SHP77 (cell line): ENCODE results near the gene CNP.

ENCODE experiments used
- DNase-seq, 2 experiments: peaks; one replicate each; lab custom pipeline; 2025; lab: John Stamatoyannopoulos, UW

Gene CNP

GRCh38 chr17:41972571-41973407, 6.2 kb downstream of the CNP start:
- DNase-seq = peak; percentile 8 to 51

GRCh38 chr17:41973408-41973811, 6.8 kb downstream of the CNP start:
- DNase-seq = no peak

- no peak for DNase-seq
Measured at GRCh38 chr17:41974031-41974430, 7.4 kb downstream of the CNP start.

GRCh38 chr17:41974658-41975057, 8.1 kb downstream of the CNP start:
- no peak for DNase-seq

- DNase-seq = no peak
Measured at GRCh38 chr17:41975099-41976083, 8.8 kb downstream of the CNP start.

GRCh38 chr17:41976142-41976768, 9.7 kb downstream of the CNP start:
- no peak for DNase-seq

- DNase-seq = no peak
Measured at GRCh38 chr17:41977991-41978390, 11.4 kb downstream of the CNP start.

GRCh38 chr17:41982026-41982760, 15.6 kb downstream of the CNP start:
- DNase-seq = no peak

GRCh38 chr17:41984454-41984853, 17.9 kb downstream of the CNP start:
- DNase-seq = no peak

GRCh38 chr17:41985919-41986318, 19.3 kb downstream of the CNP start:
- no peak for DNase-seq

- DNase-seq = no peak
Measured at GRCh38 chr17:41986634-41987033, 20.0 kb downstream of the CNP start.

- DNase-seq = no peak
Measured at GRCh38 chr17:41987642-41988041, 21.0 kb downstream of the CNP start.

- no peak for DNase-seq
Measured at GRCh38 chr17:41988418-41988817, 21.8 kb downstream of the CNP start.

- DNase-seq = no peak
Measured at GRCh38 chr17:41989702-41990419, 23.3 kb downstream of the CNP start.

- DNase-seq = no peak
Measured at GRCh38 chr17:41992576-41992975, 26.0 kb downstream of the CNP start.

- DNase-seq = no peak
Measured at GRCh38 chr17:41996855-41997164, 30.2 kb downstream of the CNP start.

- no peak for DNase-seq
Measured at GRCh38 chr17:41998497-41998896, 31.9 kb downstream of the CNP start.

- DNase-seq = no peak
Measured at GRCh38 chr17:42000413-42001133, 34.0 kb downstream of the CNP start.

- no peak for DNase-seq
Measured at GRCh38 chr17:42001729-42002128, 35.1 kb downstream of the CNP start.

- no peak for DNase-seq
Measured at GRCh38 chr17:42002175-42002791, 35.7 kb downstream of the CNP start.
